ENCODE data around the gene NXPH4.

DNA sequence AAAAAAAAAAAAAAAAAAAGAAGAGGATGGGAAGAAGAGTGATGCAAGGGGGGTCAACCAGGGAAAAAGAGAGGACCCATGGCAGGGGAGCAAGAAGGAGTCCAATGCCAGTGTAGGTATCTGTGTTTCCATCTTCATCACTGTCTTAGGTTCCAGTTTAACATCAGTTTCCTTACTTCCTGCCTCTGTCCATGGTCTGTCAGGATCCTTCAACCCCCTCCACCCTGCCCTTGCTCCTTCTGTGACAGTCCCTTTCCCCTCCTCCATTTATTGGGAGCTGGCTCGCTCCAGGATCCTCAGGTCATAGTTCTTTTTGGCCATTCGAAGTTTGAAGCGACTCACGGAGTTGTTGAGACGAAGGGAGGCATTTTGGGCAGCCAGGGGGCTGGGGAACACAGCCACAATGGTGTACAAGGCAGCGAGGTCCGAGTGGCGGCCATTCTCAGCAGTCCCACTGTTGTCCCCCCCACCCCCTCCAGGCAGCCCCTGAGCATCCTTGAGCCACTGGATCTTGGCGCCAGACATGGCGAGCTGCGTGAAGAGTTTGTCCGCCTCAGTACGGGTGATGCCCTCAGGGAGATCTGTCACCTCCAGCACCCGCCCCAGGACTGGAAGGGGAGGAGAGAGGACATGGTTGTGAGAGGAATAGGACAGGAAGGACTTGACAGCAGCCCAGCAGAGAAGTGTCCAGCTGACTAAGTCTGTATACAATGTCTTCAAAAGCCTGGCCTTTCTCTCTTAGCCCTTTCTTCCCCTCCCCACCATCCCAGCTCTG lies 38.1 kb downstream of the NXPH4 start:
- TF ChIP-seq, protein P1, sequence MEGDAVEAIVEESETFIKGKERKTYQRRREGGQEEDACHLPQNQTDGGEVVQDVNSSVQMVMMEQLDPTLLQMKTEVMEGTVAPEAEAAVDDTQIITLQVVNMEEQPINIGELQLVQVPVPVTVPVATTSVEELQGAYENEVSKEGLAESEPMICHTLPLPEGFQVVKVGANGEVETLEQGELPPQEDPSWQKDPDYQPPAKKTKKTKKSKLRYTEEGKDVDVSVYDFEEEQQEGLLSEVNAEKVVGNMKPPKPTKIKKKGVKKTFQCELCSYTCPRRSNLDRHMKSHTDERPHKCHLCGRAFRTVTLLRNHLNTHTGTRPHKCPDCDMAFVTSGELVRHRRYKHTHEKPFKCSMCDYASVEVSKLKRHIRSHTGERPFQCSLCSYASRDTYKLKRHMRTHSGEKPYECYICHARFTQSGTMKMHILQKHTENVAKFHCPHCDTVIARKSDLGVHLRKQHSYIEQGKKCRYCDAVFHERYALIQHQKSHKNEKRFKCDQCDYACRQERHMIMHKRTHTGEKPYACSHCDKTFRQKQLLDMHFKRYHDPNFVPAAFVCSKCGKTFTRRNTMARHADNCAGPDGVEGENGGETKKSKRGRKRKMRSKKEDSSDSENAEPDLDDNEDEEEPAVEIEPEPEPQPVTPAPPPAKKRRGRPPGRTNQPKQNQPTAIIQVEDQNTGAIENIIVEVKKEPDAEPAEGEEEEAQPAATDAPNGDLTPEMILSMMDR (IDR thresholded peaks at IDR 0.05), result no peak
- no peak for TF ChIP-seq ZFX (IDR thresholded peaks at IDR 0.05; ENCODE audit: borderline replicate concordance)
